Urothelium cell line (cell line): ENCODE results near the gene SNTG2.
A peak's percentile ranks its signal among the peaks of the same experiment; 100 is the strongest.

Experiments
- DNase-seq: peaks from one replicate; pipeline ENCODE4 v3.0.0; 2011; ENCODE audit warnings: low spot score, mixed read lengths
- FAIRE-seq: peaks from 2 replicates; lab custom pipeline; 2011; peaks lifted over from hg19 to GRCh38; lab: Jason Lieb, UNC

The SNTG2 gene

DNA sequence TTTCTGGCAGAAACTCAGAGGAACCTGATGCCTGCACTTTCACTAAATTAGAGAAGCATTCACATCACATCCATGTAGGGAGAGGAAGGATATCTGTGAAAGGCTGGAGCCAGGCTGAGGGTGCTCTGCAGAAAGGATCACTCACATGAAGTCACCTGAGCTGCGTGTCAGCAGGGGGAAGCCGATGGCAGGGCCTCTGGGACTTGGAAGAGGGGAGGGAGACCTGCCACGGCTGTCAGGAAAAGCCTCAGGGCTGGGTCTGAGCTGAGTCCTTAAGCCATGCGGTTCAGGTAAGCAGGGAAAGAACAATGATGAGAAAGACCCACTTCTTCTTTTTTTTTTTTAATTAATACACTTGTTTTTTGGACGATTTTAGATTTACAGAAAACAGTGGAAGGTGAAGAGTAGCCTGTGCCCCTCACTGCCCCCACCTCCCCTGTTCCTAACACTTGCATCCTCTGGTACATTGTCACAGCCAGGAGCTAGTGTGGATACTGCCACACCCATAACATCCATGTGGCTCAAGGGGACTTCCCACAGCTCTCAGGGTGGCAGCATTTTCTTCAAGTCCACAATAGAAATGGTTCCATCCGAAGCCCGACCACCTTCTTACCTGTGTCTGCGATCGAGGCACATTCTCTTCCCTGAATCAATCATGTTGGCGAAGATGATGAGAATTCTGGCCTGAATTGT, 306.1 kb downstream of the SNTG2 start:
- FAIRE-seq, result no peak
- DNase-seq, result no peak

GRCh38 chr2:1257334-1257733, 306.7 kb downstream of the SNTG2 start:
- DNase-seq (no peak), FAIRE-seq (no peak)

DNA sequence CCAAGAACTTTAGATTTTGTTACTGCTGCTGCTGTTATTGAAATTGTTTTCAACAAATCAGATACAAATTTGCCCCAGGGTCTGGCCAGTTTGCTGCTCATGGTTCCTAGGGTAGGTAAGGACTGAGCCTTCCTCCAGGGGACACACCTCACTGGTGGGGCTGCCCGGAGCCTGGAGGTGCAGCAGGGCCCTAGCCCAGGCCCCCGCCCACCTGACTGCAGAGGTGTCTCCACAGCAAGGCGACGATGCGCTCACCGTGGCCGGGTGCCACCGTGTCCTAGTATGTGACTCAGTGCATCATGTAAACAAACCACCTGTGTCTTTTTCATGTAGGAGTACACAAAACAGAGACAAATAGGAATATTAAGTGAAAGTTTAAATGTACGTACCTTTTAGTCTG, 309.1 kb downstream of the SNTG2 start:
- DNase-seq, result no peak
- FAIRE-seq, result no peak

- no peak for FAIRE-seq
- no peak for DNase-seq
These were observed 312.0 kb downstream of the SNTG2 start for GRCh38 chr2:1262609-1263008.

DNA sequence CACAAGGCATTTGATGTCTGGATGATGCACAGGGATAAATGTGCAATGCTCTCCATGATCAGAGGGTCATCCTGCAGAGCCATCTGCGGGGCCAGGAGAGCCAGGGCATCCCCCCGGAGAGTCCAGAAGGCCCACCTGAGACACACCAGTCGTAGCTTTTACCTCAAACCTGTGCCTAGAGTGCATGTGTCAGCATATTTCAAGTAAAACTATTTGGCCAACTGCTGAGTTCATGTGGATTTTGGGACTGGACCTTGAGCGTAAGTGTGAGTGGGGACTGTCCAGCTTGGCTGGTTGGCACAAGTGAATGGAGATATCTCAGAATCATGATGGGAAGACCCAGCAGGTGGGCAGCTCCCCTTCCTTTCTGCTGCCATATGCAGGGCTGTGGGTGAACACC, 314.8 kb downstream of the SNTG2 start:
- FAIRE-seq (no peak), DNase-seq (no peak)

GRCh38 chr2:1266351-1266750, 315.7 kb downstream of the SNTG2 start:
- no peak for FAIRE-seq
- no peak for DNase-seq

DNA sequence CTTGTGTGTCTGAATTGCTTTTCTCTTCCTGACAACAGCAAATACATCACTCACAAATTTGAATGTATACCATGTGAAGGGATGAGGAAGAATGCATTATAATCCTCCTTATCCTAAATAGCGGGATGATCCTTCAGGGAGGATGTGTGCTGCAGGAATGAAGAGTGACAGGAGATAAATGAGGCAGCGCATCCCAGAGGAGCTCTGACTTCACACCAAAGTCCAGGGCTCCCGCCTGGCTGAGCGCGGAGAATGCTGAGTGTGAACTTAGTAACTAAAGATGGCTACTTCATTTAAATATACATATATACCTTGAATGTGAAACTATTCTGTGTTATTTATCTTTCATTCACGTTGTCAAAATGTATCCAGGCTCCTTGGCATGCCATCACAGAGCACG, 317.4 kb downstream of the SNTG2 start:
- DNase-seq (no peak), FAIRE-seq (no peak)

DNA sequence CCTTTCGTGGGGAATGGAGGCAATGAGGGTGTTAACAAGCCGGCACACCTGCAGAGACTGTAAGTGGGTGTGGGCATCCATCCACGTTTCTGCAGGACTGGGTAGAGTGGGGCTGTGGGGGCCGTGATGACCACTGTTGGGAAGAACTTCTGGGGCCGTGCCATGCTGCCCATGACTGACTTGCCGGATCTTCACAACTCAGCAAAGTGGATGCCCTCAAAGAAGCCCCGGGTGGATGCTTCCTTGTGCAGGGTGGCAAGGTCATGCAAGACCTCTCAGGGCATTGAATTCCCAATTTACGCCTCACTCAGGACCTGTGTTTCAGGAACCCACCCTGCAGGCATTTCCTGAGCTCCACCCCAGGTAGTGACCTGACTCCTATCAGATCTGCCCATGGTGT, 319.2 kb downstream of the SNTG2 start:
- no peak for FAIRE-seq
- DNase-seq, result no peak

DNA sequence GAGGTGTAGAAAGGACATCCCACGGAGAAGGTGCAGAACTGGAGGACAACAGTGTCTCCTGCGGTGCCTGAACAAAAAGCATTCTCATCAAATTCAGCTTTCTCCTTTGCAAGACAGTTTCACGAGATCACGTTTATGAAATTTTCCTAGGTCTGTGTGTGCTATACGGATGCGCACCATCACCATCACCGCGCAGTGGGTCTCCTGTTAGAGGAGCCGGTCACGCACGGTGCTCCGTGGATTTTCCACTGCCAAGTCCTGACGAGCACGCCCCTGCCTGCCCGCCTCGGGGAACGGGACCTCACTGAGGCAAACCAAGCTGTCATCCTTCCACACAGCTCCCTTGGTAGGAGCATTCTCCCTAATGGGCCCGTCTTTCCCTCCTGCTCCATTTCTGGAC, 322.2 kb downstream of the SNTG2 start:
- no peak for DNase-seq
- no peak for FAIRE-seq

- DNase-seq, result no peak
- no peak for FAIRE-seq
These were observed 327.0 kb downstream of the SNTG2 start for GRCh38 chr2:1277634-1278033.

DNA sequence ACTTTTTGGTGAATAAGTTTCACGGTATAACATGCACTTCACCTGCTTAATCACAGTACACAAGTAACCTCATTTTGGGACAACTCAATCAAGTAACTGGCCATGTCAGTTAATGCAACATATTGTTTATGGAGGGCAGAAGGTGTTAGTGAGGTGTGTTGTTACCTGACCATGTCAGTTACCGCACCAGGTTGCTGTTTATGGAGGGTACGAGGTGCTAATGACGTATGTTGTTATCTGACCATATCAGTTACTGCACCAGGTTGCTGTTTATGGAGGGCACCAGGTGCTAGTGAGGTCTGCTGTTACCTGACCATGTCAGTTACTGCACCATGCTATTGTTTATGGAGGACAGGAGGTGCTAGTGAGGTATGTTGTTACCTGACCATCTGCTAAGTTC, 327.5 kb downstream of the SNTG2 start:
- DNase-seq (no peak), FAIRE-seq (no peak)

DNA sequence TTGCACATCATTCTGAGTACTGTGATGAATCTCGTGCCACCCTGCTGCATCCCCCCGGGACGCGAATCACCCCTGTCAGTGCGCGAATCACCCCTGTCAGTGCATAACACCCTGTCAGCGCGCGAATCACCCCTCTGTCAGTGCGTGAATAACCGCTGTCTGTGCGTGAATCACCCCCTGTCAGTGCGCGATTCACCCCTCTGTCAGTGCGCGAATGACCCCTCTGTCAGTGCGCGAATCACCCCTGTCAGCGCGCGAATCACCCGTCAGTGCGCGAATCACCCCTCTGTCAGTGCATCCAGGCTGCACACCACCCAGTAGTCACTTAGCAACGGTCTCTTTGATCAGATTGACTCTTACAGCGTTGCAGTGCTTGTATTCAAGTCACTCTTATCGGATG, 328.2 kb downstream of the SNTG2 start:
- no peak for DNase-seq
- FAIRE-seq, result no peak

DNA sequence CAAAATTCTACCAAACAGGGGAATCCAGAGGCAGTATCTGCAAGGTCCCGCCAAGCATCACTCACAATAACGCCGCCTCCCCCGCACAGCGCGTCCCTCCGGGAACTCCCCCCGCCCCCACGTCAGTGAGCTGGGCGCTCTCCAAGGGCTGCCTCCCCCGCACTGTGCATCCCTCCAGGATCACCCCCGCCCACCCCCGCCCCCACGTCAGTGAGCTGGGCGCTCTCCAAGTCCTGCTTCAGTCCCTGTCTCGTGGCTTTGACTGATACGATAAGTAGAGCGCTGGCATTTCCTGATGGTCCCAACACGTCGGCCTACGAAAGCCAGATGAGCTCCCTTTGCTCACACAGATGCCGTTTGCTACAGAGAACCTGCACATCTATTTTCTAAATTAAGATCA, 331.9 kb downstream of the SNTG2 start:
- no peak for FAIRE-seq
- DNase-seq, result peak; percentile 51

DNA sequence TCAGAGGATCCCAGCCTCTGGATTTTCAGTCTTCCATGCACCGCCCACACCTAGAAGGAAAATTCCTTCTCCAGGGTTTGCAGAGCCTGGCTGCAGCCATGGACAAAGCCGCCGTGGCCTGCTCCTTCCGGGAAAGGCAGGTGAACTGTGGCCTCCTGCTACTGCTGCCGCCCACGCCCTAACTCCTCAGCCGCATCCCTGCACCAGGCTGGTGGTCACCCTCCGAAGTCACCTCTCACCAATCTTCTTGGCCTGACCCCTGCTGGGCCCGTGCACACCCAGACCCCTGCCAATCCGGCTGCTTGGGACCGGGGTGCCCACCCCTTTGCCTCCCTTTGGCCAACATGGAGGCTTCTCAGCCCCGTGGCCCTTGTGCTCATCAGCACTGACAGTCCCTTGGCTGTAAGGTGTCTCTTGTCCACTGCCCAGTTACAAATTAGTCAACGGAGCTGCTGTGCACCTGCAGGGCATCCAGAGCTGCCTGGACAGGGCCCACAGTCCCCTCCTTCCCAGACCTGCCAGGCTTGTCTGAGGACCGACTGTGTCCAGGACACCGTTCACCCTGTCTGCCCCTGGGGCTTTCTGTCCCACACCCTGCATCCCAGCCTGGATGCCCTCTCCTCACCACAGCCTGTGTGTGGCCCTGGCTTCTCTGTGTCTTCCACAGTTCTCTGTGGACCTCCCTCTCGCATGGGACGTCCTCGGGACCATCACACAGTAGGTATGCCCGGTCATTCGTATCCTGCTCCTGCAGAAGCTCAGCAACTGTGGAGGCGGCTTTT, 332.6 kb downstream of the SNTG2 start:
- no peak for DNase-seq
- FAIRE-seq, result no peak

GRCh38 chr2:1283871-1284270, 333.2 kb downstream of the SNTG2 start:
- DNase-seq (no peak), FAIRE-seq (no peak)

GRCh38 chr2:1286929-1287328, 336.3 kb downstream of the SNTG2 start:
- FAIRE-seq (no peak), DNase-seq (peak; percentile 40)

DNA sequence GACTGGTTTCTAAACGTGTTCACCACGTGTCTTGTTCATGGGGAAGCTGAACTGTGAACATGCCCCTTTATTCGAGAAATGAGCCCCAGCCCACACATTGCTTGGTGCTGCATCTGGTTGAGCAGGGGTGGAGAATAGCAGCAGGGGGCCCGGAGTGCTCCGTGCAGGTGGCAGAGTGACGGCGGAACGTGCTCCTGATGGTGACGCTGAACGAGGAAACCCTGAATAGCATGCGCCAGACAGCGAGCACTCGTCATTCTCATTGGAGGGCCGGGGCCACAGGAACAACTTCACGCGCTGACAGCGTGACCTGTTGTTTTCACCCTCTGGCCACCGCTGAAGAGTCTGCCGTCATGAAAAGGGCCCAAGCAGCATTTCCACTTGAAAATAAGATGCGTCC, 336.8 kb downstream of the SNTG2 start:
- no peak for DNase-seq
- FAIRE-seq, result no peak

DNA sequence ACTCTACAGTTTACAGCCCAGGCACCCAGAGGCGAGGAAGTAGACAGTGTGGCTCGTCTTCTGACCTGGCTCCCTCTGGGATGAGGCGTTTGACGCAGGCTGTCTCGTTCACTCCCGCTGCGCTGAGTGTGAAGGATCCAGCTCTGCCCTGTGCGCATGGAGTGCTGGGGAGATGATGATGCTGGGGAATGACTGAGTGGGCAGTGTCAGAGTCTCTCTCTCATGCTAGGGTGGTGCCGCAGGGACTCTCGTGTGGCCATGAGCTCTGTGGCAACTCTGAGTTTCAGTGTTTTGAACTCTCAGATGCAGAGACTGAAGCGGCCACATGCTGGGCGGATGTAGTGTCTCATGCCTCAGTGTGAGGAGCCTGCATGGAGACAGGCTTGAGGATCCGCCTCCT, 344.3 kb downstream of the SNTG2 start:
- FAIRE-seq (no peak), DNase-seq (no peak)

DNA sequence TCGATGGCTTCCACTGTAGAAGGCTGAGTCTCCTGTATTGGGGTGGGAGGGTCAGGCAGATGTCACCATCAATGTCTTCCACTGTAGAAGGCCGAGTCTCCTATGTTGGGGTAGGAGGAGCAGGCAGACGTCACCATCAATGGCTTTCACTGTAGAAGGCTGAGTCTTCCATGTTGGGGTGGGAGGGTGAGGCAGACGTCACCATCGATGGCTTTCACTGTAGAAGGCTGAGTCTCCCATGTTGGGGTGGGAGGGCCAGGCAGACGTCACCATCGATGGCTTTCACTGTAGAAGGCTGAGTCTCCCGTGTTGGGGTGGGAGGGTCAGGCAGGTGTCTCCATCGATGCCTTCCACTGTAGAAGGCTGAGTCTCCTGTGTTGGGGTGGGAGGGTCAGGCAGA, 345.1 kb downstream of the SNTG2 start:
- FAIRE-seq (no peak), DNase-seq (no peak)

GRCh38 chr2:1297372-1298159, 346.9 kb downstream of the SNTG2 start:
- no peak for DNase-seq

DNA sequence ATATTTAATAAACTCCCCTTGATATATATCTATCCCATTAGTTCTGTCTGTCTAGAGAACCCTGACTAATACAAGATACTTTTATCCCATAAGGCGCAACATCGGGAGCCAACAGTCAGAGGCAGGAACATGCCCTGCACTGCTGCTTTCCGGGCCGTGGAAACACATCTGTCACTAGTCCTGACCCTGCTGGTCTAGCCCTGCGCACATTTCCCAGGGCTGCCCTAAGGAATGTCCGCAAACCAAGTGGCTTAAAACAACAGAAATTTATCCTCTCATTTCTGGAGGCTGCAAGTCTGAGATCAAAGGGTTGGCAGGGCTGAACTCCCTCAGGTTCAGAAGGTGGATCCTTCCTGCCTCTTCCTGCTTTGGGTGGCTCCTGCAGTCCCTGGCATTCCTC, 348.4 kb downstream of the SNTG2 start:
- no peak for FAIRE-seq

More at GRCh38 chr2:1297372-1298159, 346.9 kb downstream of the SNTG2 start:
- FAIRE-seq, result no peak

DNA sequence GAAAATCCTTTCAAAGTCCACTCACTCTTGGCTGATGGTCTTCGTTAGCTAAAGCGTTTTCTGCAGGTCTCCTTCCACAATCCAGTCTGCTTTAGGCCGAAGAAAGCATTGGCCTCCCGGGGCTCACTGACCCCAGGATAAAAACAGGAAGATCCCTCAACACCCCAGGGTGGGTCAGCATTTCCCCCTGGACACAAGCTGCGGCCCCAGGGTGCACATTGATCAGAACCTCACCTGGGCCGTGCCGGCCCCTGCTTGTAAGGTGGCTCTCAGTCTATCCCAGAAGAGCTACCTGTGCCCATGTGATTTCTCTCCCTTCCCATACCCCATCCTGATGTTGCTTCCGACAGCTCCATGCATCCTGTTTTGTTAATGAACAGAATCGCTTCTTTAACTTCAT, 349.6 kb downstream of the SNTG2 start:
- DNase-seq (no peak), FAIRE-seq (no peak)

More for the DNA sequence above, 348.4 kb downstream of the SNTG2 start:
- no peak for DNase-seq
